H9 (cell line): ENCODE results near the gene APBA3. TPM values are rescaled to one million over a fixed set of nuclear protein-coding genes. Genes with fewer than 3 reads are reported as not detected.

ENCODE experiments used
- DNase-seq: peaks from one replicate; pipeline ENCODE4 v3.0.0-alpha.2; 2017
- H2AFZ ChIP-seq: one replicate; pipeline ENCODE4 v1.6.1; 2013; ENCODE audit warnings: mild to moderate bottlenecking, low read length, control low read depth, moderate library complexity
- H2AK5ac ChIP-seq: 2 replicates; pipeline ENCODE4 v1.6.1; 2013; ENCODE audit warnings: low read length, control low read depth, mixed read lengths; ENCODE audit not compliant: insufficient read length
- H2BK120ac ChIP-seq: one replicate; pipeline ENCODE4 v1.6.1; 2013; ENCODE audit warnings: low read depth, mild to moderate bottlenecking, low read length, control low read depth, inconsistent platforms; ENCODE audit not compliant: poor library complexity, severe bottlenecking
- H2BK12ac ChIP-seq: 2 replicates; pipeline ENCODE4 v1.6.1; 2013; ENCODE audit warnings: low read length, control low read depth, mixed read lengths, low read depth; ENCODE audit not compliant: insufficient read length
- H2BK15ac ChIP-seq: 2 replicates; pipeline ENCODE4 v1.6.1; 2013; ENCODE audit warnings: low read depth, low read length, control low read depth
- H2BK20ac ChIP-seq: one replicate; pipeline ENCODE4 v1.6.1; 2013; ENCODE audit warnings: low read depth, mild to moderate bottlenecking, low read length, control low read depth, inconsistent platforms; ENCODE audit not compliant: poor library complexity, severe bottlenecking
- H2BK5ac ChIP-seq: 2 replicates; pipeline ENCODE4 v1.6.1; 2013; ENCODE audit warnings: low read length, control low read depth, mixed read lengths; ENCODE audit not compliant: insufficient read length
- H3K14ac ChIP-seq: 2 replicates; pipeline ENCODE4 v1.6.1; 2013; ENCODE audit warnings: low read length, control low read depth; ENCODE audit not compliant: insufficient read depth
- H3K18ac ChIP-seq: 2 replicates; pipeline ENCODE4 v1.6.1; 2013; ENCODE audit warnings: low read depth, mild to moderate bottlenecking, mixed read lengths, low read length, control low read depth; ENCODE audit not compliant: insufficient read length
- H3K23ac ChIP-seq: 2 replicates; pipeline ENCODE4 v1.6.1; 2013; ENCODE audit warnings: low read length, control low read depth, mixed read lengths, low read depth; ENCODE audit not compliant: insufficient read length
- H3K23me2 ChIP-seq: 2 replicates; pipeline ENCODE4 v1.6.1; 2013; ENCODE audit warnings: low read depth, mild to moderate bottlenecking, mixed read lengths, low read length, control low read depth; ENCODE audit not compliant: insufficient read length, poor library complexity, severe bottlenecking
- H3K27ac ChIP-seq: 2 replicates; pipeline ENCODE4 v1.5.1; 2013; ENCODE audit warnings: low read length, control low read depth, mixed read lengths, low read depth; ENCODE audit not compliant: insufficient read length
- H3K27me3 ChIP-seq: 2 replicates; pipeline ENCODE4 v1.6.1; 2013; ENCODE audit warnings: low read length, control low read depth, inconsistent platforms; ENCODE audit not compliant: insufficient read depth
- H3K4ac ChIP-seq: 2 replicates; pipeline ENCODE4 v1.6.1; 2013; ENCODE audit warnings: low read depth, mild to moderate bottlenecking, control low read depth, inconsistent platforms, low read length, moderate library complexity
- H3K4me1 ChIP-seq: 2 replicates; pipeline ENCODE4 v1.6.1; 2013; ENCODE audit warnings: low read length, control low read depth, inconsistent platforms; ENCODE audit not compliant: insufficient read depth
- H3K4me2 ChIP-seq: 2 replicates; pipeline ENCODE4 v1.6.1; 2013; ENCODE audit warnings: low read length, control low read depth, mixed read lengths; ENCODE audit not compliant: insufficient read length, insufficient read depth
- H3K56ac ChIP-seq: 2 replicates; pipeline ENCODE4 v1.6.1; 2013; ENCODE audit warnings: low read depth, mild to moderate bottlenecking, mixed read lengths, low read length, control low read depth; ENCODE audit not compliant: insufficient read length
- H3K79me1 ChIP-seq: 2 replicates; pipeline ENCODE4 v1.6.1; 2013; ENCODE audit warnings: low read depth, mild to moderate bottlenecking, moderate library complexity, low read length, control low read depth, inconsistent platforms; ENCODE audit not compliant: insufficient read depth, poor library complexity, severe bottlenecking
- H3K79me2 ChIP-seq: 2 replicates; pipeline ENCODE4 v1.6.1; 2013; ENCODE audit warnings: low read length, control low read depth, inconsistent platforms; ENCODE audit not compliant: insufficient read depth
- H3K9ac ChIP-seq: 2 replicates; pipeline ENCODE4 v1.6.1; 2013; ENCODE audit warnings: low read length, control low read depth, mixed read lengths; ENCODE audit not compliant: insufficient read length; ENCODE audit errors: extremely low read depth
- H3K9me3 ChIP-seq: one replicate; pipeline ENCODE4 v1.6.1; 2013; ENCODE audit warnings: low read depth, low read length, inconsistent platforms; ENCODE audit not compliant: control insufficient read depth
- H3T11ph ChIP-seq: one replicate; pipeline ENCODE4 v1.6.1; 2013; ENCODE audit warnings: mild to moderate bottlenecking, low read length, control low read depth, inconsistent platforms
- H4K20me1 ChIP-seq: one replicate; pipeline ENCODE4 v1.6.1; 2013; ENCODE audit not compliant: control insufficient read depth, insufficient read length, insufficient read depth
- H4K5ac ChIP-seq: 2 replicates; pipeline ENCODE4 v1.6.1; 2013; ENCODE audit warnings: low read depth, mild to moderate bottlenecking, mixed read lengths, low read length, control low read depth; ENCODE audit not compliant: insufficient read length
- H4K8ac ChIP-seq: replicated peaks from 2 replicates; pipeline ENCODE4 v1.6.1; 2013; ENCODE audit warnings: low read length, control low read depth, mixed read lengths, low read depth; ENCODE audit not compliant: insufficient read length
- H4K91ac ChIP-seq: 2 replicates; pipeline ENCODE4 v1.6.1; 2013; ENCODE audit warnings: low read depth, mild to moderate bottlenecking, moderate library complexity, mixed read lengths, low read length, control low read depth; ENCODE audit not compliant: insufficient read length
- H3K27ac Mint-ChIP-seq, 3 experiments: 2 replicates in 2 of 3; 3 replicates in 1 of 3; pipeline ENCODE4 v1.8.0; 2020 to 2021; ENCODE audit warnings: mixed read lengths in 3 of 3, mild to moderate bottlenecking in 1 of 3, moderate library complexity in 1 of 3
- H3K27me3 Mint-ChIP-seq: 2 replicates; pipeline ENCODE4 v1.8.0; 2021; ENCODE audit warnings: low read depth, mild to moderate bottlenecking, moderate library complexity, mixed read lengths
- H3K36me3 Mint-ChIP-seq, 3 experiments: 2 replicates in 2 of 3; 3 replicates in 1 of 3; pipeline ENCODE4 v1.8.0; 2020 to 2021; ENCODE audit warnings: low read depth in 3 of 3, mixed read lengths in 3 of 3; ENCODE audit not compliant: insufficient read depth in 1 of 3
- H3K4me1 Mint-ChIP-seq, 2 experiments: 2 replicates each; pipeline ENCODE4 v1.8.0; 2020; ENCODE audit warnings: mixed read lengths in 2 of 2
- H3K4me3 Mint-ChIP-seq, 2 experiments: 2 replicates in 1 of 2; 3 replicates in 1 of 2; pipeline ENCODE4 v1.8.0; 2020 to 2021; ENCODE audit warnings: mild to moderate bottlenecking in 2 of 2, mixed read lengths in 2 of 2, moderate library complexity in 1 of 2
- H3K9me3 Mint-ChIP-seq, 2 experiments: 2 replicates in 1 of 2; 3 replicates in 1 of 2; pipeline ENCODE4 v1.8.0; 2020; ENCODE audit warnings: mild to moderate bottlenecking in 2 of 2, mixed read lengths in 2 of 2, moderate library complexity in 1 of 2
- WGBS: extraction: QIAGEN DNeasy Blood & Tissue Kit; methylation state at CpG from one replicate; pipeline ENCODE4 v1.1.7; 2013; ENCODE audit warnings: missing lambda C conversion rate, low lambda C conversion rate, mixed read lengths; ENCODE audit not compliant: insufficient read length; ENCODE audit errors: extremely low coverage; 5-methylcytosine and 5-hydroxymethylcytosine counted together
- total RNA-seq: library from RNA; stranded (reverse); gene quantifications from 2 replicates; pipeline ENCODE4 v1.2.1, GENCODE V29; 2021
- TF ChIP-seq, protein P1 (sequence below): fragments of 200-600 bp; sonication (generic); conservative IDR thresholded peaks from 3 replicates; pipeline ENCODE4 v1.8.0; 2021; ENCODE audit warnings: antibody characterized with exemption, mild to moderate bottlenecking

APBA3 gene
- total RNA-seq, 1 experiment from 2014 or later = 21.8 TPM

DNA sequence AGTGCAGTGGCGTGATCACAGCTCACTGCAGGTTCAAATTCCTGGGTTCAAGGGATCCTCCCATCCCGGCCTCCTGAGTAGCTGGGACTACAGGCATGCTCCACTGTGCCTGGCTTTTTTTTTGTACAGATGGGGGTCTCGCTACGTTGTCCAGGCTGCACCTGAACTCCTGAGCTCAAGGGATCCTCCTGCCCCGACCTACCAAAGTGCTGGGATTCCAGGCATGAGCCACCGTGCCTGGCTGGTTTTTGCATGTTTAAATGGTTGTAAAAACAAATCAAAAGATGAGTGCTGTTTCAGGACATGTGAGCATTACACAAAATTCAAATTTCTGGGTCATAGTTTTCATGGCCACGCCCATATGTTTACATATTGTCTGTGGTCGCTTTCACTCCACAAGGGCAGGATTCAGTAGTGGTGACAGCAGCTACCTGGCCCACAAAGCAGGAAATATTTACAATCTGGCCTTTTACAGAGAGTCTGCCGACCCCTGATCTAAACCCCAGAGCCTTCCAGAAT lies 19.4 kb upstream of the APBA3 start:
- H3K27me3 ChIP-seq = peaks cover 2% of the 10 kb centered on the region; the same call in 1 of the 2 replicates
- no peak overlapping the region for H3K27ac ChIP-seq
- no peak overlapping the region for H4K91ac ChIP-seq
- H3K18ac ChIP-seq = no peak overlapping the region
- no peak overlapping the region for H3T11ph ChIP-seq
- TF ChIP-seq, protein P1, sequence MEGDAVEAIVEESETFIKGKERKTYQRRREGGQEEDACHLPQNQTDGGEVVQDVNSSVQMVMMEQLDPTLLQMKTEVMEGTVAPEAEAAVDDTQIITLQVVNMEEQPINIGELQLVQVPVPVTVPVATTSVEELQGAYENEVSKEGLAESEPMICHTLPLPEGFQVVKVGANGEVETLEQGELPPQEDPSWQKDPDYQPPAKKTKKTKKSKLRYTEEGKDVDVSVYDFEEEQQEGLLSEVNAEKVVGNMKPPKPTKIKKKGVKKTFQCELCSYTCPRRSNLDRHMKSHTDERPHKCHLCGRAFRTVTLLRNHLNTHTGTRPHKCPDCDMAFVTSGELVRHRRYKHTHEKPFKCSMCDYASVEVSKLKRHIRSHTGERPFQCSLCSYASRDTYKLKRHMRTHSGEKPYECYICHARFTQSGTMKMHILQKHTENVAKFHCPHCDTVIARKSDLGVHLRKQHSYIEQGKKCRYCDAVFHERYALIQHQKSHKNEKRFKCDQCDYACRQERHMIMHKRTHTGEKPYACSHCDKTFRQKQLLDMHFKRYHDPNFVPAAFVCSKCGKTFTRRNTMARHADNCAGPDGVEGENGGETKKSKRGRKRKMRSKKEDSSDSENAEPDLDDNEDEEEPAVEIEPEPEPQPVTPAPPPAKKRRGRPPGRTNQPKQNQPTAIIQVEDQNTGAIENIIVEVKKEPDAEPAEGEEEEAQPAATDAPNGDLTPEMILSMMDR = no peak
- no peaks in the 10 kb centered on the region for H3K79me1 ChIP-seq
- peaks cover 19% of the 10 kb centered on the region for H3K9me3 ChIP-seq
- H4K8ac ChIP-seq = no peak overlapping the region
- no CpG with 5 or more reads among the region's 9 CpGs for WGBS
- H3K27ac Mint-ChIP-seq = no peak overlapping the region
- peaks cover 34% of the 10 kb centered on the region for H3K27me3 Mint-ChIP-seq
- H3K4me3 Mint-ChIP-seq = no peak overlapping the region
- DNase-seq = no peak
- no peaks in the 10 kb centered on the region for H3K4me1 ChIP-seq
- no peak overlapping the region for H3K14ac ChIP-seq
- peaks cover 2 to 5% of the 10 kb centered on the region in 2 experiments; a peak in 2 of 4 replicates for H3K4me1 Mint-ChIP-seq
- H2BK12ac ChIP-seq = no peak overlapping the region
- H2BK20ac ChIP-seq = no peak overlapping the region
- no peak overlapping the region for H3K4ac ChIP-seq
- no peak overlapping the region for H2AFZ ChIP-seq
- no peak overlapping the region for H3K9ac ChIP-seq
- H3K9me3 Mint-ChIP-seq = peaks cover 21 to 23% of the 10 kb centered on the region in 2 experiments
- no peaks in the 10 kb centered on the region for H4K20me1 ChIP-seq
- no peak overlapping the region for H2AK5ac ChIP-seq
- no peaks in the 10 kb centered on the region for H3K79me2 ChIP-seq
- no peaks in the 10 kb centered on the region for H3K23me2 ChIP-seq
- H2BK5ac ChIP-seq = no peak overlapping the region
- H3K56ac ChIP-seq = no peak overlapping the region
- no peak overlapping the region for H2BK120ac ChIP-seq
- no peak overlapping the region for H3K4me2 ChIP-seq
- no peak overlapping the region for H3K23ac ChIP-seq
- H3K36me3 Mint-ChIP-seq = peaks cover 21 to 24% (median 21%) of the 10 kb centered on the region in 3 experiments
- no peak overlapping the region for H4K5ac ChIP-seq
- H2BK15ac ChIP-seq = no peak overlapping the region
